PFSK-1 (cell line): ENCODE measurements around the gene ADAMTS14.

ENCODE experiments used
- POLR2AphosphoS5 ChIP-seq: IDR thresholded peaks from 2 replicates; pipeline ENCODE4 v1.6.1; 2012; ENCODE audit warnings: low read depth, mild to moderate bottlenecking, control low read depth, low read length, moderate library complexity
- REST ChIP-seq, 2 experiments: IDR thresholded peaks; 2 replicates each; pipeline versions ENCODE4 v1.6.1 to v1.8.0; 2011 to 2012; ENCODE audit warnings: low read depth in 2 of 2, low read length in 2 of 2, control low read depth in 1 of 2, inconsistent platforms in 1 of 2, mild to moderate bottlenecking in 1 of 2, moderate library complexity in 1 of 2; ENCODE audit not compliant: insufficient read depth in 1 of 2
- TAF1 ChIP-seq: IDR thresholded peaks from 2 replicates; pipeline ENCODE4 v1.6.1; 2012; ENCODE audit warnings: low read length, control low read depth, borderline replicate concordance; ENCODE audit not compliant: insufficient read depth

GRCh38 chr10:70782086-70782745 lies 109.9 kb downstream of the ADAMTS14 start:
- TF ChIP-seq POLR2AphosphoS5 (no peak), TAF1 (no peak), REST (IDR thresholded peaks at IDR 0.05; ENCODE audit: insufficient read depth in 1 of 2, low read depth in 2 of 2, low read length in 2 of 2) (no peak)
